Measurements from ENCODE around the gene LCN12. TPM values are rescaled to one million over a fixed set of nuclear protein-coding genes. Genes with fewer than 3 reads are reported as not detected.
A peak's percentile ranks its signal among the peaks of the same experiment; 100 is the strongest.

The LCN12 gene
- polyA plus RNA-seq, 3 donors = 13.1 to 18.8 (median 15.9) TPM

- no peak for DNase-seq (ENCODE audit: low read depth in 3 of 3, low spot score in 2 of 3)
These were observed 32.5 kb downstream of the LCN12 start for GRCh38 chr9:136984464-136985026.

- DNase-seq (ENCODE audit: low read depth in 3 of 3, low spot score in 2 of 3) = no peak
These were observed 33.0 kb downstream of the LCN12 start for GRCh38 chr9:136985027-136985602.

- DNase-seq (ENCODE audit: low read depth in 3 of 3, low spot score in 2 of 3) = no peak
These were observed 33.8 kb downstream of the LCN12 start for GRCh38 chr9:136985853-136986252.

- DNase-seq (ENCODE audit: low read depth in 3 of 3, low spot score in 2 of 3) = no peak
These were observed 36.8 kb downstream of the LCN12 start for GRCh38 chr9:136988872-136989271.

GRCh38 chr9:136990242-136990911 is 38.3 kb downstream of the LCN12 start:
- no peak for DNase-seq (ENCODE audit: low read depth in 3 of 3, low spot score in 2 of 3)

- peak; percentile 43 to 63 (median 61) for DNase-seq (ENCODE audit: low read depth in 3 of 3, low spot score in 2 of 3)
These were observed 40.1 kb downstream of the LCN12 start, which contains the start of gene PAXX for GRCh38 chr9:136991993-136992818. PAXX (plus strand) TSS chr9:136992422; CDS start chr9:136992444, 22 bp downstream.

- DNase-seq (ENCODE audit: low read depth in 3 of 3, low spot score in 2 of 3) = no peak
These were observed 40.8 kb downstream of the LCN12 start for GRCh38 chr9:136992819-136993369.

- DNase-seq (ENCODE audit: low read depth in 3 of 3, low spot score in 2 of 3) = no peak
These were observed 42.3 kb downstream of the LCN12 start for GRCh38 chr9:136994180-136994887.

- no peak for DNase-seq (ENCODE audit: low read depth in 3 of 3, low spot score in 2 of 3)
These were observed 42.8 kb downstream of the LCN12 start for GRCh38 chr9:136994888-136995230.

- DNase-seq (ENCODE audit: low read depth in 3 of 3, low spot score in 2 of 3) = no peak
These were observed 43.3 kb downstream of the LCN12 start for GRCh38 chr9:136995362-136995761.

- DNase-seq (ENCODE audit: low read depth in 3 of 3, low spot score in 2 of 3) = no peak
These were observed 43.8 kb downstream of the LCN12 start for GRCh38 chr9:136995772-136996311.

- DNase-seq (ENCODE audit: low read depth in 3 of 3, low spot score in 2 of 3) = no peak
These were observed 44.6 kb downstream of the LCN12 start, which contains the start of gene CLIC3 for GRCh38 chr9:136996361-136997292. CLIC3 (minus strand) TSS chr9:136996568; CDS start chr9:136996543, 25 bp downstream.

- DNase-seq (ENCODE audit: low read depth in 3 of 3, low spot score in 2 of 3) = no peak
These were observed 45.3 kb downstream of the LCN12 start for GRCh38 chr9:136997371-136997770.

GRCh38 chr9:136997830-136998234 is 45.8 kb downstream of the LCN12 start:
- DNase-seq (ENCODE audit: low read depth in 3 of 3, low spot score in 2 of 3) = no peak

- no peak for DNase-seq (ENCODE audit: low read depth in 3 of 3, low spot score in 2 of 3)
These were observed 48.3 kb downstream of the LCN12 start for GRCh38 chr9:137000177-137000930.

- no peak for DNase-seq (ENCODE audit: low read depth in 3 of 3, low spot score in 2 of 3)
These were observed 50.0 kb downstream of the LCN12 start for GRCh38 chr9:137001857-137002645.

- DNase-seq (ENCODE audit: low read depth in 3 of 3, low spot score in 2 of 3) = no peak
These were observed 50.6 kb downstream of the LCN12 start for GRCh38 chr9:137002646-137003041.

Data from right renal cortex interstitium (tissue), 3 donors.